ENCODE results near the gene COQ8A. TPM values are rescaled to one million over a fixed set of nuclear protein-coding genes. Genes with fewer than 3 reads are reported as not detected.

Gene COQ8A
- polyA plus RNA-seq, 2 of the 4 experiments (the other 2 are of a cell fraction): 10.8 to 12.4 TPM

DNA sequence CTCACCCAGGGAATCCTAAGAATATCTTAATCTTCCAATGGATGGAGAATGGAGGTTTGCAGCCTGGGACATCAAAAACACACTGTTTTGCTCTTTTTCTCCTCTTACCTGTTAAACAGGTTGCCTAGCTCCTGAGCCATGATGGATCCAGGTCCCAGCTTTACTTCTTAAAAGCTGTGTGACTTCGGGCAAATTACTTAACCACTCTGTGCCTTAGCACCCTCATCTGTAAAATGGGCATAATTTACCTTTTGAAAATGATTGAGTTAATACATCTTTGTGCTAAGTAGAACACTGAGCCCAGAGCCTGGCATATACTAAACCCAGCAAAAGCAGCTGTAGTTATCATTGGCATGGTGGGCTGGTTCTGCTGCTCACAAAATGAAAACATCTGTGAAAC, 10.2 kb downstream of the COQ8A start:
- no peaks in the 10 kb centered on the region for H3K9me3 ChIP-seq
- ChIA-PET CTCF (interaction anchor here (0.8 to 1.1 kb wide), 2 partner anchors 12 to 15 kb away, joined by 3 read pairs; no protein-coding TSS in a partner anchor), POLR2A (interaction anchor here (1.5 kb wide), 1 partner anchor 10 kb away, joined by 5 read pairs; the partner anchor contains the start of gene COQ8A)
- no peak overlapping the region for H3K4me2 ChIP-seq
- H3K27ac ChIP-seq: no peak overlapping the region
- DNase-seq (ENCODE audit: low read depth in 1 of 2, low spot score in 1 of 2) (no peak), ATAC-seq (no peak), FAIRE-seq (no peak)
- H3K4me3 ChIP-seq: no peak overlapping the region
- 95% methylated on average over 1 of the region's 1 CpG for WGBS (ENCODE audit: missing lambda C conversion rate)
- peaks cover 2% of the 10 kb centered on the region; the same call in 1 of the 3 replicates for H3K4me1 ChIP-seq
- peak; percentile 32; the same call in 1 of the 2 replicates for TF ChIP-seq KDM1A (IDR thresholded peaks at IDR 0.05; ENCODE audit: low read depth)
- peak; percentile 17 for TF ChIP-seq ZFP36 (IDR thresholded peaks at IDR 0.05; ENCODE audit: borderline replicate concordance, partially characterized antibody)
- no peak for TF ChIP-seq PHF8 (IDR thresholded peaks at IDR 0.05; ENCODE audit: borderline replicate concordance, low read depth)

DNA sequence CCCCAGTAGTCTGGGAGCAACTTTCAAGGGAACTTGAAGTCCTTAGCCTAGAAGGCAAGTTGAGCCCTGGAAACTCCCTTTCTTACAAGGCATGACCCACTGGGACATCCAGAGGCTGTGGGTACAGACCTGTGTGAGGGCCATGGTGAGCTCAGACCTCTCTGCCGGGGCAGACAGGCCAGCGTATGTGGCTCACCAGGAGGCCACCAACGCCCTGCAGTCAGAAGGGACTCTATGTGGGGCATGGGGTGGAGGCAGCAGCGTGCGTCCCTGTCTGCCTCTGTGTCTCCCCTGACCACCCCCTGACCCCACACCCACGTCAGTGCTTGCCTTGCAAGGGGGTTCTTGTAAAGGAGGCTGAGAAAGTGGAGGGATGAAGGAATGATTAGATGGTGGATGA, 10.8 kb downstream of the COQ8A start:
- DNase-seq (ENCODE audit: low read depth in 1 of 2, low spot score in 1 of 2) (no peak), ATAC-seq (peak in 1 of 2 experiments; percentile 47; a peak in 2 of 6 replicates), FAIRE-seq (no peak)
- TF ChIP-seq KDM1A (IDR thresholded peaks at IDR 0.05; ENCODE audit: low read depth) (no peak), HOXA7 (CRISPR knock-in tag; IDR thresholded peaks at IDR 0.05) (no peak), ESRRA (IDR thresholded peaks at IDR 0.05; ENCODE audit: borderline replicate concordance, low read length) (no peak), ZFP36 (IDR thresholded peaks at IDR 0.05; ENCODE audit: borderline replicate concordance, partially characterized antibody) (no peak), FOSL2 (IDR thresholded peaks at IDR 0.05) (no peak), FOSL2 (CRISPR knock-in tag; IDR thresholded peaks at IDR 0.05) (no peak), CHD4 (IDR thresholded peaks at IDR 0.05; ENCODE audit: borderline replicate concordance) (no peak), RNF2 (IDR thresholded peaks at IDR 0.05; ENCODE audit: borderline replicate concordance, low read depth) (no peak), JUNB (IDR thresholded peaks at IDR 0.05) (no peak)
- TF ChIP-seq, protein P1, sequence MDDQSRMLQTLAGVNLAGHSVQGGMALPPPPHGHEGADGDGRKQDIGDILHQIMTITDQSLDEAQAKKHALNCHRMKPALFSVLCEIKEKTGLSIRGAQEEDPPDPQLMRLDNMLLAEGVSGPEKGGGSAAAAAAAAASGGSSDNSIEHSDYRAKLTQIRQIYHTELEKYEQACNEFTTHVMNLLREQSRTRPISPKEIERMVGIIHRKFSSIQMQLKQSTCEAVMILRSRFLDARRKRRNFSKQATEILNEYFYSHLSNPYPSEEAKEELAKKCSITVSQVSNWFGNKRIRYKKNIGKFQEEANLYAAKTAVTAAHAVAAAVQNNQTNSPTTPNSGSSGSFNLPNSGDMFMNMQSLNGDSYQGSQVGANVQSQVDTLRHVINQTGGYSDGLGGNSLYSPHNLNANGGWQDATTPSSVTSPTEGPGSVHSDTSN (IDR thresholded peaks at IDR 0.05): no peak
- TF ChIP-seq, protein P2, sequence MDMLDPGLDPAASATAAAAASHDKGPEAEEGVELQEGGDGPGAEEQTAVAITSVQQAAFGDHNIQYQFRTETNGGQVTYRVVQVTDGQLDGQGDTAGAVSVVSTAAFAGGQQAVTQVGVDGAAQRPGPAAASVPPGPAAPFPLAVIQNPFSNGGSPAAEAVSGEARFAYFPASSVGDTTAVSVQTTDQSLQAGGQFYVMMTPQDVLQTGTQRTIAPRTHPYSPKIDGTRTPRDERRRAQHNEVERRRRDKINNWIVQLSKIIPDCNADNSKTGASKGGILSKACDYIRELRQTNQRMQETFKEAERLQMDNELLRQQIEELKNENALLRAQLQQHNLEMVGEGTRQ (IDR thresholded peaks at IDR 0.05): no peak
- WGBS (ENCODE audit: missing lambda C conversion rate): 81% methylated on average over 3 of the region's 6 CpGs
- POLR2A ChIA-PET: interaction anchor here (1.5 kb wide), 1 partner anchor 11 kb away, joined by 5 read pairs; the partner anchor contains the start of gene COQ8A
- Histone ChIP-seq H3K9me3 (no peaks in the 10 kb centered on the region), H3K27ac (no peak overlapping the region), H3K4me2 (no peak overlapping the region), H3K4me1 (no peaks in the 10 kb centered on the region), H3K4me3 (no peak overlapping the region)
- CTCF ChIA-PET: no interaction called here

DNA sequence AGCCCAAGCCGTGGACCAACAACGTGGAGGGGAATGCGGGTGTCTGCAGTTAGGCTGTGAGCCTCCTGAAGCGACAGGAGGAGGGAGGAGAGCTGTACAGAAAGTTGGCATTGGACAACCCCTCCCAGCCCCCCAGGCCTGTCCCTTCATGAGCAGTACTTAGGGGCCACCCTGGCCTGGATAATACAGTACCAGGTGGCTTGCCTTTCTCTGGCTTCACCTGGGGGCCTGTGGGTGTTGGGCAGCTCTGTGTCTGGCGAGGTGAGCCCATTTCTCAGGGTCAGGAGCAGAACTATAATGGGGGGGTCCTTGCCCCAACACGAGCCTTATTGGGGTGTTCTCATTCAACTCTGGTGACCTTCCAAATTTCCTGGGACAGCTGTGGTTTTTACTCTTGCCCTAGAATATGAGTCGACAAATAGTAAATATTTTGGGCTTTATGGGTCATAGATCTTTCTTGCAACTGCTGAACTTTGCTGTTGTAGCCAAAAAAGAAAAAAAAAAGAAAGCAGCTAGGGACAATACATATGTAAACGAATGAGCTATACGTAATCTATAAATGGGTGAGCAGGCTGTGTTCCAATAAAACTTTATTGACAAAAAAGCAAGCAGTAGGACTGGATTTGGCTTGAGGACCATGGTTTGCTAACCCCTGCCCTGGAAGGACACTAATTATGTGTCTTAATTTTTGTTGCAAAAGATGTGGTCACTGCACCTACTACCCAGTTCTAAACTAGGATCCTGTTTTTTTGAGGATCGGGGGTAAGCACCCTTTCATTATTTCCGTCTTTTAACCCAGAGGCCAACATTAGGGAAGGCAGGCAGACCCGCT, 11.4 kb downstream of the COQ8A start:
- no peaks in the 10 kb centered on the region for H3K4me1 ChIP-seq
- FAIRE-seq: no peak
- ChIA-PET POLR2A (interaction anchor here (1.5 kb wide), 1 partner anchor 11 kb away, joined by 5 read pairs; the partner anchor contains the start of gene COQ8A), CTCF (no interaction called here)
- DNase-seq (ENCODE audit: low read depth in 1 of 2, low spot score in 1 of 2): no peak
- ATAC-seq: no peak
- H3K27ac ChIP-seq: no peak overlapping the region
- no peak overlapping the region for H3K4me3 ChIP-seq
- H3K4me2 ChIP-seq: no peak overlapping the region
- 81% methylated on average over 11 of the region's 12 CpGs for WGBS (ENCODE audit: missing lambda C conversion rate)
- TF ChIP-seq ZC3H11A (IDR thresholded peaks at IDR 0.05) (no peak), RCOR1 (IDR thresholded peaks at IDR 0.05; ENCODE audit: low read depth, low read length) (no peak), CHD2 (IDR thresholded peaks at IDR 0.05; ENCODE audit: low read length, partially characterized antibody) (no peak), SREBF2 (IDR thresholded peaks at IDR 0.05) (no peak), CHD4 (IDR thresholded peaks at IDR 0.05; ENCODE audit: borderline replicate concordance) (no peak), HOXA7 (CRISPR knock-in tag; IDR thresholded peaks at IDR 0.05) (no peak), PHF8 (IDR thresholded peaks at IDR 0.05; ENCODE audit: borderline replicate concordance, low read depth) (no peak)
- TF ChIP-seq, protein P3, sequence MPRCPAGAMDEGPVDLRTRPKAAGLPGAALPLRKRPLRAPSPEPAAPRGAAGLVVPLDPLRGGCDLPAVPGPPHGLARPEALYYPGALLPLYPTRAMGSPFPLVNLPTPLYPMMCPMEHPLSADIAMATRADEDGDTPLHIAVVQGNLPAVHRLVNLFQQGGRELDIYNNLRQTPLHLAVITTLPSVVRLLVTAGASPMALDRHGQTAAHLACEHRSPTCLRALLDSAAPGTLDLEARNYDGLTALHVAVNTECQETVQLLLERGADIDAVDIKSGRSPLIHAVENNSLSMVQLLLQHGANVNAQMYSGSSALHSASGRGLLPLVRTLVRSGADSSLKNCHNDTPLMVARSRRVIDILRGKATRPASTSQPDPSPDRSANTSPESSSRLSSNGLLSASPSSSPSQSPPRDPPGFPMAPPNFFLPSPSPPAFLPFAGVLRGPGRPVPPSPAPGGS (IDR thresholded peaks at IDR 0.05): no peak
- TF ChIP-seq, protein P4, sequence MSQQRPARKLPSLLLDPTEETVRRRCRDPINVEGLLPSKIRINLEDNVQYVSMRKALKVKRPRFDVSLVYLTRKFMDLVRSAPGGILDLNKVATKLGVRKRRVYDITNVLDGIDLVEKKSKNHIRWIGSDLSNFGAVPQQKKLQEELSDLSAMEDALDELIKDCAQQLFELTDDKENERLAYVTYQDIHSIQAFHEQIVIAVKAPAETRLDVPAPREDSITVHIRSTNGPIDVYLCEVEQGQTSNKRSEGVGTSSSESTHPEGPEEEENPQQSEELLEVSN (IDR thresholded peaks at IDR 0.05; ENCODE audit: borderline replicate concordance, low read depth): no peak
- TF ChIP-seq, protein P5, sequence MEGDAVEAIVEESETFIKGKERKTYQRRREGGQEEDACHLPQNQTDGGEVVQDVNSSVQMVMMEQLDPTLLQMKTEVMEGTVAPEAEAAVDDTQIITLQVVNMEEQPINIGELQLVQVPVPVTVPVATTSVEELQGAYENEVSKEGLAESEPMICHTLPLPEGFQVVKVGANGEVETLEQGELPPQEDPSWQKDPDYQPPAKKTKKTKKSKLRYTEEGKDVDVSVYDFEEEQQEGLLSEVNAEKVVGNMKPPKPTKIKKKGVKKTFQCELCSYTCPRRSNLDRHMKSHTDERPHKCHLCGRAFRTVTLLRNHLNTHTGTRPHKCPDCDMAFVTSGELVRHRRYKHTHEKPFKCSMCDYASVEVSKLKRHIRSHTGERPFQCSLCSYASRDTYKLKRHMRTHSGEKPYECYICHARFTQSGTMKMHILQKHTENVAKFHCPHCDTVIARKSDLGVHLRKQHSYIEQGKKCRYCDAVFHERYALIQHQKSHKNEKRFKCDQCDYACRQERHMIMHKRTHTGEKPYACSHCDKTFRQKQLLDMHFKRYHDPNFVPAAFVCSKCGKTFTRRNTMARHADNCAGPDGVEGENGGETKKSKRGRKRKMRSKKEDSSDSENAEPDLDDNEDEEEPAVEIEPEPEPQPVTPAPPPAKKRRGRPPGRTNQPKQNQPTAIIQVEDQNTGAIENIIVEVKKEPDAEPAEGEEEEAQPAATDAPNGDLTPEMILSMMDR (IDR thresholded peaks at IDR 0.05): no peak
- no peaks in the 10 kb centered on the region for H3K9me3 ChIP-seq

Measured in A549 (cell line).